Renal pelvis (tissue), 4 donors: ENCODE results near the gene SST. TPM values are rescaled to one million over a fixed set of nuclear protein-coding genes. Genes with fewer than 3 reads are reported as not detected.

ENCODE experiments used
- DNase-seq: peaks from one replicate; pipeline ENCODE4 v3.0.0-alpha.2; 2013
- polyA plus RNA-seq, 3 donors: library from polyadenylated mRNA; unstranded; fragments of 120-200 nt; gene quantifications; one replicate each; pipeline ENCODE4 v1.2.1, GENCODE V29; 2013; ENCODE audit not compliant: insufficient read length in 3 of 3

Gene SST
- polyA plus RNA-seq, 3 donors, result 0.78 to 4.0 (median 0.99) TPM

DNA sequence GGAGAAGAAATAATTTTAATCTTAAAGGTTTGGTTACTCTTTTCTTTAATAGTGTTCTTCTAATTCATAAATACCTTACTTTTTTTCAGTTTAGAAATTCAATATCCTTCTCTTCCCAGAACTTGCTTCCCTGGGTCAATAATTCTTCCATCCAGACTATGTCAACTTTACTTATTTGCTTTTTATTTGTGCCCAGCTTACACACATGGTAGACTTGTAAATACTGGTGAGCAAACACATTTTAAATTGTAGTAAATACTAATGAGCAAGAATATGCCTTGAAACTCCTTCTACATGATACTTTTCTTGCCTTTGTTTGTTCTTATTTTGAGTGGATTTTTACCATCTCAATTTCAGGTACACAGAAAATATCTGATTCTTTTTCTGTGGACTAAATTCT, 33.7 kb downstream of the SST start:
- no peak for DNase-seq

DNA sequence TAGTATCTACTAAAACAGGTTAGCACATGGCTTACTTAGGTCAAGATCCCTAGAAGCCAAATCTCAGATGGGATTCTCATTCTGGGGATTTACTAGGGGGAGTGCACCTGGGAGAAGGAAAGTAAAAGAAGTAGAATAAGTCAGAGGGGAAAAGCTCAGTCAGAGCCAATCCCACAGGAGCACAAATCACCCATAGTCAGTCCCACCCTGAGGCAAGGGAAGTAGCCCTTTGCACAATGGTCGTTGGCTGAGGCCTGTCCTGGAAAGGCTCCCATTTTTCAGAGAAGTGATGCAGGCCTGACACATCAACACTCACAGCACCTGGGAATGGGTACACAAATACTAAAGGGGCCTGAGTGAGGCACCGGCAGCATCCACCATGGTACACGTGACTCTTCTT, 39.8 kb downstream of the SST start:
- DNase-seq, result no peak

DNA sequence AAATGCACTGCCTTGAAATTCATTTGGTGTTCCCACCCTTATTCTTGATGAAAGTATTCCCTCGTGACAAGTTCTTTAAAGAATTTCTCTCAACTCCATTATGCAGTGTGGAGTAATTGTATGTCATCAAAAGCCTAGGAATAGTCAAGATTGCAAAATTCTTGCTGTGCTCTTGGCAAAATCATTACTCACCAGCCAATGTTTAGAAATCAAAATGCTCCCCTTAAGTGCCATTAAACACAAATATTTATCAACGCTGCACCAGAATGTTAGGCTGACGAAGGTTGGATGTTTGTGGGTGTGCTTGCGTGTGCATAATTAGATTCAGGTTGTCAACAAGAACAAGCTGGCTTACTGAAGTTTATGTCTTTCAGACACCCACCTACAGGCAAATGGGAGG, 40.5 kb downstream of the SST start:
- no peak for DNase-seq

DNA sequence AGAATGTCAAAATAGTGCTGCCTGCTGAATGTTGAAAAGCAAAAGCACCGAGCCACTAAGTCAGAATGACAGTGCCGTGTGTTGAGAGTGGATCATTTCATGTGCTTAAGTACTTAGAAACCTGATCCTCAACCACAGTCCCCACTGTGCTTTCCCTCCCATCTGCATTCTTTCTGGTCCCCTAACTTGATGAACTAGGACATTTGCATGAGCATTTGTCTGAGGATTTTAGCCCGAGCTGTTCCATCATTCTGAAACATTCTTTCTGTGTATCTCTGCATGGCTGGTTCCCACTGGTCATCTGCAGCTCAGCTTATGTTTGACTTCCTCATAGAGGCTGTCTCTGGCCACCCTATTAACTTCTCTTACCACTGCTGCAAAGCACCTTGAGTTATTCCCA, 42.0 kb downstream of the SST start:
- DNase-seq, result peak; percentile 59

DNA sequence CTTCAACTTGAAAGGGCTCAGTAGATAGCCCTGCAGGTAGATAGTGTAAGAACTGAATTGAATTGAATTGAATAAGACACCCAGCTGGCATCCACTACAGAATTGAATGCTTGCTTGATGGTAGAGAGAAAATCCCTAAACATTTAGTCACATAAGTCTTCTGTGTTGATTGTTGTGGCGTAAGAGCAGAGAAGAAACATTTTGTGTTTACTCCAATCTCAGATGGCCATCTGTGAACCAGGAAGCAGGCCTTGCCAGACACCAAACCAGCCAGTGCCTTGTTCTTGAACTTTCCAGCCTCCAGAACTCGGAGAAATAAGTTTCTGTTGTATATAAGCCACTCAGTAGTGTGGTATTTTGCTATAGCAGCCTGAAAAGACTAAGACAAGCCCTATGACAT, 43.6 kb downstream of the SST start:
- no peak for DNase-seq

DNA sequence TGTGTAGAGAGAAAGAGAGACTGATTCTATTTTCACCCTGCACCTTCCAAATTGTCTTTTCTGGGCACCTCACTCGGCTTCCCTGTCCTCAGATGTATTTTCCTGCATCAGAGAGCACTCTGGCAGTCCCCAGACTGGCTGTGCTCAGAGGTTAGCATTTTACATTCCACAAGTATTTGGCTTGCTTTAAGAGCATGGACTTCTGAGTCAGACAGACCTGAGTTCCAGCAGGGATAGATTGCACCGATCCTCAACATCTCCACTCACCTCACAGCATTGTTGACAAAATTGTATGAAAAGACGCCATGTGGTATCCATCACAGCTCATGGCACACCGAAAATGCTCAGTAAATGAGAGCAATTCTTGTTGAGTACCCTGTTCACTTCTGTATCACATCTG, 45.6 kb downstream of the SST start:
- no peak for DNase-seq

DNA sequence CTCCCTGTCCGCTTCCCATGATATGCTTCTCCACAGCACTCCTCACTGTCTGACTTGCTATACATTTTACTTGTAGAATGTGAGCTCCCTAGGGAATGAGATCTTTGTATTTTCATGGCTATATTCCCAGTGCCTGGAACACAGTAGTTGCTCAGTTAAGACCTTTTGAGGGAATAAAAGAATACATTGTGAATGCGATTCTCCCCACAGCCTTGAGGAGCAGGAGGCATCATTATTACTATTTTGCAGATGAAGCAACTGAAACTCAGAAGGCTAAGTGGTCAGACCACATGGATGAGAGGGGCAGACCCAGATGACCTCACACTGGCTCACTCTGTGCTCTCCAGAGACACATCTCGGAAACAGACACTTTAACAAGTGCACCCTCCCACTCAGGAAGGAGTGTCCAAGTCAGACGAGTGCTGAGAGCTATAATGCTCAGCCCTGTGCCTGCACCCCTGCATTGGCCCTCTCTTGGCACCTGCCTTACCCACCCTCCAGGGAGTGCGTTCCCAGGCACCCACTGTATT, 46.8 kb downstream of the SST start:
- no peak for DNase-seq

DNA sequence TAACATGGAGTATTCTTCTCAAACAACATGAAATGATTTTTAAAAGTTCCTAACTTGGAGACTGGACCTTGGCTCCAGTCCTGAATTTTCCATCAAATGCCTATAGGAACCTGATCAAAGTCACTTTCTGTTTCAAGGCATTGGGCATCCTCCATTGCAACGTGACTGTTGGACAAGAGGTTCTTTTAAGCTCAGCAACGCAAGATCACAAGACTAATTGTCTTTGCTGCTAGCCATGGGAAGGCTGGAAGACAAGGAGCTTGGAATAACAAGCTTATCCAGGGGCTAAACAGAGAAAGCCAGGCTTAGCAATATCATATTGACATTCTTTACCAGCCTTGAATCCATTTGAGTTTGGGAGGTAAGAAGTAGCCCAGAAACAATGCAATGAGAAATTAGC, 48.3 kb downstream of the SST start:
- no peak for DNase-seq

DNA sequence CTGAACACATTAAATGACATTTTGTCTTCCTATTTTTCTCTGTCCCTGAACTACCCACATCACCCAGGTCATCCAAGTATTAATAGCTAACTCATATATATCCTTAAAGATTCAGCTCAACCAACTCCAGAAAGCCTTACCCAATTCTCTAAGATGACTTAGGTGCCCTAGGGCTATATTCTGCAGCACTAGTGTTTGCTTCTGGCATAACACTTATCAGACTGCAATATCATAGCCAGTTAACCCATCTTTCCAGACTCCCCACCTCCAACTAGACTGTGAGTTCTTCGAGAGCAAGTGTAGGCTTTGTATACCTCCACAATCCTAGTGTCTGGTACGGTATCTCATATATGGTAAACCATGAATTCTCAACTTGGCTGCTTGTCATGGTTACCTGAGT, 50.7 kb downstream of the SST start:
- DNase-seq, result no peak

Other genes with a start within 250 kb of the SST start
- gene RTP2, start 32.2 kb upstream of the SST start, polyA plus RNA-seq, result not detected
- gene BCL6, start 75.1 kb upstream of the SST start, polyA plus RNA-seq, result 10 to 100 TPM; 10.6 to 16.8 (median 12.8) TPM